H1 (cell line): ENCODE measurements around the gene C12orf75. TPM values are rescaled to one million over a fixed set of nuclear protein-coding genes. Genes with fewer than 3 reads are reported as not detected.
A peak's percentile ranks its signal among the peaks of the same experiment; 100 is the strongest.

Experiments used
- CTCF ChIA-PET: fragments of 300-600 bp; sonication (Branson Sonifier 250); formaldehyde crosslinking; loops from one replicate; lab custom pipeline; 2021; ENCODE audit not compliant: partially characterized antibody; lab: Charles Lee
- POLR2A ChIA-PET: fragments of 300-600 bp; sonication (Branson Sonifier 250); formaldehyde crosslinking; loops from one replicate; lab custom pipeline; 2021; ENCODE audit warnings: inconsistent platforms; ENCODE audit not compliant: partially characterized antibody; lab: Charles Lee
- DNase-seq, 2 experiments: peaks; one replicate each; pipeline versions ENCODE4 v3.0.0 to v3.0.0-alpha.2; 2010 to 2022; ENCODE audit warnings: low spot score in 2 of 2, low read depth in 1 of 2, mixed read lengths in 1 of 2
- FAIRE-seq: peaks from 2 replicates; lab custom pipeline; 2011; peaks lifted over from hg19 to GRCh38; lab: Jason Lieb, UNC
- H2AFZ ChIP-seq: 2 replicates; pipeline ENCODE4 v1.8.1; 2012; ENCODE audit warnings: low read length, inconsistent platforms
- H2AK5ac ChIP-seq: 2 replicates; pipeline ENCODE4 v1.6.1; 2013; ENCODE audit warnings: low read depth, low read length
- H2BK120ac ChIP-seq: replicated peaks from 2 replicates; pipeline ENCODE3; 2013; ENCODE audit warnings: low read depth, low read length, inconsistent platforms
- H2BK12ac ChIP-seq: 2 replicates; pipeline ENCODE4 v1.6.1; 2013; ENCODE audit warnings: low read depth, low read length
- H2BK15ac ChIP-seq: 2 replicates; pipeline ENCODE4 v1.6.1; 2013; ENCODE audit warnings: low read length
- H2BK20ac ChIP-seq: 2 replicates; pipeline ENCODE4 v1.6.1; 2013; ENCODE audit warnings: low read length
- H2BK5ac ChIP-seq: 2 replicates; pipeline ENCODE4 v1.6.1; 2013; ENCODE audit warnings: low read depth, low read length
- H3K14ac ChIP-seq: 2 replicates; pipeline ENCODE4 v1.6.1; 2013; ENCODE audit warnings: inconsistent platforms; ENCODE audit not compliant: insufficient read length
- H3K18ac ChIP-seq: 2 replicates; pipeline ENCODE4 v1.6.1; 2013; ENCODE audit warnings: low read length; ENCODE audit errors: extremely low read depth
- H3K23ac ChIP-seq: 2 replicates; pipeline ENCODE4 v1.6.1; 2013; ENCODE audit warnings: inconsistent platforms; ENCODE audit not compliant: insufficient read length
- H3K23me2 ChIP-seq: 2 replicates; pipeline ENCODE4 v1.6.1; 2013; ENCODE audit warnings: low read depth, low read length
- H3K27ac ChIP-seq: 2 replicates; pipeline ENCODE4 v1.6.1; 2011; ENCODE audit warnings: low read depth, low read length, inconsistent platforms
- H3K27me3 ChIP-seq, 4 experiments: replicated peaks in 1 of 4; 1 replicate in 1 of 4; 2 replicates in 3 of 4; pipeline versions ENCODE4 v1.6.1 to v1.8.1; 2011 to 2013; ENCODE audit warnings: low read length in 3 of 4, mild to moderate bottlenecking in 3 of 4, inconsistent platforms in 2 of 4, mixed read lengths in 2 of 4, moderate library complexity in 1 of 4; ENCODE audit not compliant: control insufficient read depth in 3 of 4, insufficient read depth in 3 of 4; ENCODE audit errors: extremely low read depth in 1 of 4
- H3K36me3 ChIP-seq, 4 experiments: 2 replicates each; pipeline versions ENCODE4 v1.6.1 to v1.8.1; 2011 to 2013; ENCODE audit warnings: mild to moderate bottlenecking in 4 of 4, low read length in 3 of 4, moderate library complexity in 2 of 4, control low read depth in 1 of 4, inconsistent platforms in 1 of 4; ENCODE audit not compliant: insufficient read depth in 4 of 4, control insufficient read depth in 2 of 4
- H3K4ac ChIP-seq: replicated peaks from 2 replicates; pipeline ENCODE3; 2013; ENCODE audit warnings: low read length, low read depth, mixed read lengths, inconsistent platforms; ENCODE audit not compliant: insufficient read length
- H3K4me1 ChIP-seq, 4 experiments: replicated peaks in 1 of 4; 1 replicate in 1 of 4; 2 replicates in 3 of 4; pipeline versions ENCODE4 v1.6.1 to v1.8.1; 2011 to 2013; ENCODE audit warnings: low read length in 3 of 4, inconsistent platforms in 2 of 4, mixed read lengths in 1 of 4; ENCODE audit not compliant: insufficient read depth in 4 of 4, control insufficient read depth in 3 of 4
- H3K4me2 ChIP-seq, 2 experiments: 2 replicates each; pipeline versions ENCODE4 v1.6.1 to v1.8.1; 2011 to 2013; ENCODE audit warnings: low read depth in 2 of 2, low read length in 2 of 2, control low read depth in 1 of 2, inconsistent platforms in 1 of 2, mild to moderate bottlenecking in 1 of 2; ENCODE audit not compliant: insufficient read depth in 1 of 2
- H3K4me3 ChIP-seq, 4 experiments: fragments of 200-600, 300-600 bp in 1 of 4; sonication (generic), shearing (Covaris generic), sonication (Bioruptor Twin) in 1 of 4; 2 replicates each; pipeline versions ENCODE4 v1.5.1 to v1.8.1; 2011 to 2016; ENCODE audit warnings: low read length in 4 of 4, low read depth in 3 of 4, control low read depth in 2 of 4, inconsistent platforms in 2 of 4, mild to moderate bottlenecking in 2 of 4, mixed read lengths in 1 of 4, moderate library complexity in 1 of 4; ENCODE audit not compliant: insufficient read depth in 2 of 4; ENCODE audit errors: extremely low read depth in 1 of 4
- H3K56ac ChIP-seq: replicated peaks from 2 replicates; pipeline ENCODE3; 2013; ENCODE audit warnings: low read depth, mild to moderate bottlenecking, mixed read lengths, low read length, inconsistent platforms; ENCODE audit not compliant: insufficient read length
- H3K79me1 ChIP-seq: 2 replicates; pipeline ENCODE4 v1.6.1; 2013; ENCODE audit warnings: low read depth, low read length, control low read depth
- H3K79me2 ChIP-seq, 2 experiments: 2 replicates each; pipeline versions ENCODE4 v1.6.1 to v1.8.1; 2012 to 2013; ENCODE audit warnings: low read length in 2 of 2, mild to moderate bottlenecking in 2 of 2, inconsistent platforms in 1 of 2; ENCODE audit not compliant: insufficient read depth in 2 of 2, control insufficient read depth in 1 of 2
- H3K9ac ChIP-seq, 4 experiments: replicated peaks in 1 of 4; 1 replicate in 1 of 4; 2 replicates in 3 of 4; pipeline versions ENCODE4 v1.6.1 to v1.8.1; 2011 to 2013; ENCODE audit warnings: low read depth in 3 of 4, low read length in 3 of 4, control low read depth in 2 of 4, mild to moderate bottlenecking in 2 of 4, moderate library complexity in 2 of 4, inconsistent platforms in 1 of 4; ENCODE audit errors: extremely low read depth in 1 of 4
- H3K9me3 ChIP-seq, 2 experiments: 2 replicates each; pipeline versions ENCODE4 v1.6.1 to v1.8.1; 2012 to 2013; ENCODE audit warnings: mild to moderate bottlenecking in 2 of 2, moderate library complexity in 2 of 2, control low read depth in 1 of 2, inconsistent platforms in 1 of 2, low read depth in 1 of 2, low read length in 1 of 2, mixed read lengths in 1 of 2; ENCODE audit not compliant: insufficient read depth in 2 of 2
- H4K20me1 ChIP-seq, 2 experiments: replicated peaks in 1 of 2; 2 replicates each; pipeline versions ENCODE3 to v1.8.1; 2011 to 2013; ENCODE audit warnings: inconsistent platforms in 2 of 2, low read length in 2 of 2, mild to moderate bottlenecking in 1 of 2; ENCODE audit not compliant: insufficient read depth in 2 of 2, control insufficient read depth in 1 of 2
- H4K5ac ChIP-seq: 2 replicates; pipeline ENCODE4 v1.6.1; 2013; ENCODE audit warnings: low read length, low read depth, mixed read lengths, inconsistent platforms; ENCODE audit not compliant: insufficient read length
- H4K8ac ChIP-seq: 2 replicates; pipeline ENCODE4 v1.8.0; 2013; ENCODE audit warnings: mild to moderate bottlenecking, moderate library complexity, low read length, inconsistent platforms; ENCODE audit not compliant: insufficient read depth; ENCODE audit errors: extremely low read depth
- H4K91ac ChIP-seq: replicated peaks from 2 replicates; pipeline ENCODE3; 2013; ENCODE audit warnings: low read length, mixed read lengths, inconsistent platforms; ENCODE audit not compliant: insufficient read length
- ATF3 ChIP-seq: IDR thresholded peaks from 2 replicates; pipeline ENCODE4 v1.6.1; 2011; ENCODE audit warnings: low read depth, mild to moderate bottlenecking, low read length; ENCODE audit not compliant: insufficient read depth
- BCL11A ChIP-seq, 2 experiments: IDR thresholded peaks; one replicate each; pipeline ENCODE4 v1.6.1; 2011; ENCODE audit warnings: low read depth in 2 of 2, low read length in 2 of 2, mild to moderate bottlenecking in 2 of 2
- CHD2 ChIP-seq: IDR thresholded peaks from 2 replicates; pipeline ENCODE4 v1.6.1; 2012; ENCODE audit warnings: low read length, improper control_type of control experiment
- HDAC6 ChIP-seq: IDR thresholded peaks from one replicate; pipeline ENCODE4 v1.7.1; 2012; ENCODE audit warnings: low read depth, mild to moderate bottlenecking, inconsistent platforms, low read length, moderate library complexity
- POLR2AphosphoS5 ChIP-seq: IDR thresholded peaks from 2 replicates; pipeline ENCODE4 v1.6.1; 2011; ENCODE audit warnings: low read depth, low read length
- POU5F1 ChIP-seq: IDR thresholded peaks from 2 replicates; pipeline ENCODE4 v1.6.1; 2011; ENCODE audit warnings: low read depth, mild to moderate bottlenecking, low read length, moderate library complexity
- RBBP5 ChIP-seq: IDR thresholded peaks from 2 replicates; pipeline ENCODE4 v1.7.1; 2012; ENCODE audit warnings: low read depth, mild to moderate bottlenecking, inconsistent platforms, low read length, moderate library complexity, borderline replicate concordance
- RXRA ChIP-seq: IDR thresholded peaks from 2 replicates; pipeline ENCODE4 v1.6.1; 2011; ENCODE audit warnings: low read depth, mild to moderate bottlenecking, low read length, moderate library complexity; ENCODE audit not compliant: insufficient read depth
- SP1 ChIP-seq: IDR thresholded peaks from 2 replicates; pipeline ENCODE4 v1.6.1; 2011; ENCODE audit warnings: low read depth, low read length
- SRF ChIP-seq: IDR thresholded peaks from 2 replicates; pipeline ENCODE4 v1.6.1; 2011; ENCODE audit warnings: mild to moderate bottlenecking, low read depth, low read length, moderate library complexity
- TAF7 ChIP-seq: optimal IDR thresholded peaks from 2 replicates; pipeline ENCODE3; 2011; ENCODE audit warnings: low read depth, mild to moderate bottlenecking, inconsistent platforms, low read length, moderate library complexity, borderline replicate concordance
- TBP ChIP-seq: IDR thresholded peaks from 2 replicates; pipeline ENCODE4 v1.6.1; 2011; ENCODE audit warnings: low read depth, low read length, improper control_type of control experiment
- USF2 ChIP-seq: IDR thresholded peaks from 2 replicates; pipeline ENCODE4 v1.6.1; 2011; ENCODE audit warnings: low read length, improper control_type of control experiment
- WGBS, 2 experiments: shearing (Covaris generic) in 1 of 2; methylation state at CpG; one replicate each; pipeline versions ENCODE4 v1.1.6 to v1.1.7; 2013 to 2015; ENCODE audit warnings: low lambda C conversion rate in 2 of 2, mixed read lengths in 2 of 2, inconsistent platforms in 1 of 2, low coverage in 1 of 2, missing lambda C conversion rate in 1 of 2; ENCODE audit not compliant: insufficient replicate concordance in 2 of 2, insufficient coverage in 1 of 2, insufficient read length in 1 of 2; ENCODE audit errors: extremely low coverage in 1 of 2, missing lambda C conversion rate in 1 of 2; 5-methylcytosine and 5-hydroxymethylcytosine counted together
- polyA plus RNA-seq, 7 experiments: library from polyadenylated mRNA; depleted of rRNA in 3 of 7; stranded (reverse) in 5 of 7; unstranded in 2 of 7; fragments of >200 nt in 5 of 7; fragments of 200-250 nt in 2 of 7; gene quantifications; 1 replicate in 5 of 7; 2 replicates in 1 of 7; 4 replicates in 1 of 7; pipeline versions ENCODE4 v1.2.1 to v1.2.3, GENCODE V29; 2011 to 2013; ENCODE audit warnings: missing spikeins in 2 of 7, mixed read lengths in 2 of 7
- total RNA-seq: library from RNA; stranded (reverse); fragmentation: NEBNext Ultra II Directional; extraction: Animal tissue kit (Norgen Biotek cat#: 25700); gene quantifications from 2 replicates; pipeline ENCODE4 v1.2.1, GENCODE V29; 2021

The C12orf75 gene
- total and polyA plus RNA-seq, 2 of the 8 experiments (the other 6 are each of a cell fraction or from before 2014, with no cell fraction given), result 26.4 to 41.2 TPM

GRCh38 chr12:105352052-105352451, 21.6 kb downstream of the C12orf75 start:
- no peaks in the 10 kb centered on the region for H3K36me3 ChIP-seq
- no peaks in the 10 kb centered on the region for H3K23me2 ChIP-seq
- H3K4me2 ChIP-seq, result peak overlapping the region in 1 of 2 experiments; percentile 13; a peak in 1 of 4 replicates
- H2AFZ ChIP-seq, result no peak overlapping the region
- no peaks in the 10 kb centered on the region for H3K79me2 ChIP-seq
- 91 to 100% methylated on average over 1 to 4 of the region's 4 CpGs for WGBS, 2 experiments
- CTCF ChIA-PET, result interaction anchor here (1.0 to 1.8 kb wide), 2 partner anchors 31 to 97 kb away, joined by 3 to 4 read pairs; no protein-coding TSS in a partner anchor
- no peak overlapping the region for H4K91ac ChIP-seq
- peaks cover 0 to 2% of the 10 kb centered on the region in 2 experiments for H4K20me1 ChIP-seq
- H2BK15ac ChIP-seq, result no peak overlapping the region
- no peak overlapping the region for H2BK120ac ChIP-seq
- no peak overlapping the region for H4K8ac ChIP-seq
- no peak overlapping the region for H3K4ac ChIP-seq
- no peak overlapping the region for H3K4me3 ChIP-seq
- H2AK5ac ChIP-seq, result no peak overlapping the region; the same call in 1 of the 2 replicates
- H3K14ac ChIP-seq, result no peak overlapping the region
- no peak overlapping the region for H3K27ac ChIP-seq
- no peak overlapping the region for H2BK20ac ChIP-seq
- H4K5ac ChIP-seq, result no peak overlapping the region
- peaks cover 0 to 5% (median 4%) of the 10 kb centered on the region in 4 experiments; a peak in 3 of 7 replicates for H3K4me1 ChIP-seq
- H3K23ac ChIP-seq, result no peak overlapping the region
- POLR2A ChIA-PET, result no interaction called here
- no peak overlapping the region for H3K18ac ChIP-seq
- H3K9ac ChIP-seq, result no peak overlapping the region
- H3K9me3 ChIP-seq, result no peaks in the 10 kb centered on the region
- 0 out of 2 replicates have a peak, but pooled peaks cover 2% of the 10 kb centered on the region for H3K79me1 ChIP-seq
- DNase-seq, result no peak
- H2BK5ac ChIP-seq, result no peak overlapping the region
- no peak overlapping the region for H3K56ac ChIP-seq
- peak overlapping the region; percentile 6; the same call in 1 of the 2 replicates for H2BK12ac ChIP-seq
- no peaks in the 10 kb centered on the region for H3K27me3 ChIP-seq
- no peak for FAIRE-seq
- TF ChIP-seq BCL11A (IDR thresholded peaks at IDR 0.05; ENCODE audit: low read depth in 2 of 2, low read length in 2 of 2) (no peak), USF2 (no peak), TBP (no peak), TAF7 (no peak), SRF (no peak), RBBP5 (no peak), POLR2AphosphoS5 (no peak), HDAC6 (no peak), POU5F1 (no peak), RXRA (no peak), ATF3 (no peak), CHD2 (no peak), SP1 (no peak)
